Myocyte (in vitro differentiated cells): ENCODE data around the gene EIF4ENIF1. TPM values are rescaled to one million over a fixed set of nuclear protein-coding genes. Genes with fewer than 3 reads are reported as not detected.
"Not testable (repeated sequence)": the region's sequence is repeated elsewhere in the genome, so short reads cannot be mapped to it uniquely, and the experiment has no call there.

ENCODE experiments used
- DNase-seq: peaks from one replicate; pipeline ENCODE4 v3.0.0-alpha.2; 2012; ENCODE audit warnings: low read depth
- polyA plus RNA-seq: library from polyadenylated mRNA; unstranded; fragments of >200 nt; gene quantifications from one replicate; pipeline ENCODE4 v1.2.1, GENCODE V29; 2012; ENCODE audit warnings: missing spikeins
- total RNA-seq: library from RNA; depleted of rRNA; stranded (reverse); fragments of >200 nt; gene quantifications from 2 replicates; pipeline ENCODE4 v1.2.3, GENCODE V29; 2014

EIF4ENIF1 gene
- 12.6 and 13.8 TPM in 2 replicates for total RNA-seq
- polyA plus RNA-seq: 19.9 TPM

- peak; percentile 92 for DNase-seq
These were observed at the start of gene EIF4ENIF1 for GRCh38 chr22:31489632-31490495. Gene EIF4ENIF1 (minus strand): TSS chr22:31489842. CDS start chr22:31488718, 1,124 bp downstream.

GRCh38 chr22:31538815-31539214 is 49.2 kb upstream of the EIF4ENIF1 start:
- no peak for DNase-seq

GRCh38 chr22:31537019-31537535 is 47.4 kb upstream of the EIF4ENIF1 start:
- DNase-seq: no peak

GRCh38 chr22:31533374-31533773 is 43.7 kb upstream of the EIF4ENIF1 start:
- no peak for DNase-seq

GRCh38 chr22:31532060-31532459 is 42.4 kb upstream of the EIF4ENIF1 start:
- DNase-seq: no peak

- no peak for DNase-seq
These were observed 41.2 kb upstream of the EIF4ENIF1 start for GRCh38 chr22:31530823-31531195.

GRCh38 chr22:31526270-31526669 is 36.6 kb upstream of the EIF4ENIF1 start:
- no peak for DNase-seq

GRCh38 chr22:31524132-31524531 is 34.5 kb upstream of the EIF4ENIF1 start:
- not testable (repeated sequence) for DNase-seq

GRCh38 chr22:31520051-31520450 is 30.4 kb upstream of the EIF4ENIF1 start:
- no peak for DNase-seq

GRCh38 chr22:31509061-31509762 is 19.6 kb upstream of the EIF4ENIF1 start:
- no peak for DNase-seq

- DNase-seq: no peak
These were observed 18.9 kb upstream of the EIF4ENIF1 start for GRCh38 chr22:31508536-31508935.

GRCh38 chr22:31507517-31507916 is 17.9 kb upstream of the EIF4ENIF1 start:
- not testable (repeated sequence) for DNase-seq

- no peak for DNase-seq
These were observed 14.6 kb upstream of the EIF4ENIF1 start for GRCh38 chr22:31504282-31504681.

- DNase-seq: no peak
These were observed 13.7 kb upstream of the EIF4ENIF1 start for GRCh38 chr22:31503211-31503964.

- no peak for DNase-seq
These were observed 12.1 kb upstream of the EIF4ENIF1 start for GRCh38 chr22:31501738-31502137.

- DNase-seq: no peak
These were observed 7.7 kb upstream of the EIF4ENIF1 start for GRCh38 chr22:31497148-31497938.

GRCh38 chr22:31496735-31497146 is 7.1 kb upstream of the EIF4ENIF1 start:
- DNase-seq: peak; percentile 11

GRCh38 chr22:31496007-31496734 is 6.5 kb upstream of the EIF4ENIF1 start, which contains the start of gene SFI1:
Gene SFI1 (plus strand): TSS chr22:31496536. CDS start chr22:31508285, 11,749 bp downstream.
- peak; percentile 91 for DNase-seq

- no peak for DNase-seq
These were observed 5.7 kb upstream of the EIF4ENIF1 start for GRCh38 chr22:31495343-31495742.

GRCh38 chr22:31493355-31493754 is 3.7 kb upstream of the EIF4ENIF1 start:
- not testable (repeated sequence) for DNase-seq
